HG03432 (cell line): ENCODE data around the gene SGPL1.

ENCODE experiments used
- ATAC-seq: cut with Tn5 transposase; IDR thresholded peaks from one replicate; pipeline ENCODE4 v1.9.1; 2021; ENCODE audit warnings: mild to moderate bottlenecking, moderate library complexity; ENCODE audit not compliant: unreplicated experiment

The SGPL1 gene

GRCh38 chr10:70807556-70807955 lies 8.2 kb upstream of the SGPL1 start:
- no peak for ATAC-seq

DNA sequence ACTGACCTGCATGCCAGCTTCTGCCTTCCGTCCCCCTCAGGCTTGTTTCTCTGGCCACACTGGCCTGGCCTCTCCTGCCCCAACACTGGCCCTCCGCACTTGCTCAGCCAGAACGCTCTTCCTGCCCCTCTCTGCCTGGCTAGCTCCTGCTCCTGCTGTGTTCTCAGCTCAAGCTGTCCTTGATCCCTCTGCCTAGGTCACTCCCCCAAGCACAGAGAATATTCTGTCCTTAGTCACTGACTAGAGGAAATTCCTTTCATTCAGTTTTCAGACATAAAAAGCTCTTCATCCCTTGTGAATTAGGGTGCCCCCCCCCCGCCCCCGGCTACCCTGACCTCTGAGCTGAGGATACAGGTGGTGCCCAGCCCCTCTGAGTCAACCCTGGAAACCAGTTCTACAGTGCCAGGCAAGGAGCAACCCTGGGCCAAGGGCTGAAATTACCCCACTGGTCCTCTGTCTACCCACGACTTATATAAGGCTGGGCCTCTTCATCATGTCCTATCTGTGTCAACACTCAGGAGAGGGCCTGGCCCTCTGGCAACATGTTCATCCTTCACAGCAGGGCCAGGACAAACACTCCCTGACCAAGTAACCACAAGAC lies 6.6 kb upstream of the SGPL1 start:
- ATAC-seq: no peak

DNA sequence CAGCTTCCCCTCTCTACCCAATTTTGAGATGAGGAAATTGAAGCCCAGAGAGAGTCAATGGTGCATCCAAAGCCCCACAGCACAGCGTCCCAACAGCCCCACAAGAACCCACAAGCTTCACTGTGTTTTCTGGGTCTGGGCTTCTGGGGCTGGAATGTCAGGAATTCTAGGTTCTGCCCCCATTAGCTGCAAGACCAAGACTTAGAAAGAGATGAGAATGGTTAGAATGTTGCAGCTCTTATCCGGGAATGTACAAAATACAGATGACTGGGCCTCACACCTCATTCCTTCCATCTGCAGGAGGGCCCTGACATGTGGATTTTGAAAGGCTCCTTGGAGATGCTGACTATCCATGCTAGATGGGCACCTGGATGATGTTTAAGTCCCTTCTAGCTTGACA lies 6.0 kb upstream of the SGPL1 start:
- ATAC-seq: no peak

- ATAC-seq: no peak
Measured at GRCh38 chr10:70810967-70811366, 4.8 kb upstream of the SGPL1 start.

GRCh38 chr10:70811881-70812280 lies 3.9 kb upstream of the SGPL1 start:
- ATAC-seq: no peak

DNA sequence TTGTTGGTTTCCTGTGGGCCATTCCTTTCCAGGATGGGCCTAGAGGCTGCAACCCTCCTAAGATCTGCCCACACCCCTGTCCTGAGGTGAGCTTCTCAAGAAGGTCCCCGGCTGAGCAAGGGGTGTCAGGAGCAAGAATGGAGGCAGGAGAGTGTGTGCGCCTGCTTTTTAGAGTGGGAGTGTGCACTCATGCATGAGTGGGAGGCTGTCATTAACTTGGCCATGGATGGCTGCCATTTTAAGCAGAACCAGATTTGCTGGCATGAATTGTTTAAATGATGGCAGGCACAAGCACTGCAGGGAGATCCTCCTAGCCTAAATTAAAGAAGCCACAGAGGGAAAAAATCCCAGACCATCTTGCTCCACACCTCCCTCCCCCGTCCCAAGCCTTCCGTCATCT lies 2.9 kb upstream of the SGPL1 start:
- ATAC-seq: no peak

- no peak for ATAC-seq
Measured at GRCh38 chr10:70814126-70814525, 1.6 kb upstream of the SGPL1 start.

GRCh38 chr10:70816220-70816894 lies 609 bp downstream of the SGPL1 start:
- peak; percentile 59 for ATAC-seq

DNA sequence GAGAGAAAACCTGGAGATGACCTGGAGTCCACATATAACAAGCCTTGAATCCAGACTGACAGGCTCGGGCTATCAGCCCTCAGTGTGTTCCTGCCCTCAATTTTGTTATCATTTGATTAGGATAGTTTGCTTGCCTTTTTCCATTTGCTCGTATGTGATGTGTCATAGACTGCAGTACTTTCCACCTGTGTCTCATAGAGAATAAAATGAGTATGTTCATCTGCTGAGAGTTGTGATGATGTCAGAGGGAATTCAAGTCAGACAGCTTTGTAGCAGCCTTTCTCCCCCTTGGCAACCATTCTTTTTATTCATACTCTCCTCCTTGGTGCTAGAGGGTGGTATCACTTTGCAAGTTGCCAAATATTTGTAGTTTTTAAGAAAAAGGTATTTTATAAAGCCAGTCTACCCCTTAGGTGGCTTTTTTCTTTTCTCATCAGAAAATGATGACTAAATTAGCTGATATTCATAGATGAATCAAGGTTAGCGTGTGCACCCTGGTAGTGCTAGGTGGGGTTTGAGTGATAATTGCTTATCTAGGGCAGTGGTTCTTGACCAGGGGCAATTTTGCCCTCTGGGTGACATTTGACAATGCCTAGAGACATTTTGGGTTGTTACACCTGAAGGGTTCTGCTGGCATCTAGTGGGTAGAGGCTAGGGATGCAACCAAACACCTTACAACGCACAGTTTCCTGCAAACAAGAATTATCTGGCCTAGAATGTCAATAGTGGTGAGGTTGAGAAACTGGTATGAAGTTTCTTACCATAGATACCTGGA lies 5.4 kb downstream of the SGPL1 start:
- no peak for ATAC-seq

- no peak for ATAC-seq
Measured at GRCh38 chr10:70822076-70822820, 6.5 kb downstream of the SGPL1 start.

DNA sequence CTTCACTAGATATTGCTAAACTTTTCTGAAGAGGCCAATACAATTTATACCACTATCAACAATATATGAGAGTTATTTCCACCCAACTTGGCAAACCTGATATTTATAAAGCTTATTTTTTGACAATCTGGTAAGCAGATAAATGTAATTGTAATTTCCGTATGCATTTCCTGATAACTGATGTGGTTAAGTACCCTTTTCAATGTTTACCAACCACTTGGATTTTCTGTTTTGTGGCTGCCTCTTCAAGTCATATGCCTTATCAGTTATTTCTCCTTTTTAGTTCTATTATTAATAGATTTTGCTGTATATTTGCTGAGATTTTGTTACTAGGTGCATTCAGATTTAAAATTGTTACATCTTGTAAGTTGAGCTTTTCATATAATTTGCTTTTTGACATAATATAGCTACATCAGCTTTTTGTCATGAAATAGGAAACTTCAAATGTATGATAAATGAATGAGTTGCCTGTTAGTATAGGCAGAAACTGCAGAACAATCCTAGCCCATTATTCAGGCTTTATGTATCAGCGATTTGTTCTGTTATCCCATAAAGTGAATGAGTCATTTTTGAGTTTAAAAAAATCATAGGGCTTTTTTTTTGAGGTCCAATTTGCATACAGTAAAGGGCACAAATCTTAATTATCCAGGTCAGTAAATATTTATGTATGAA lies 11.5 kb downstream of the SGPL1 start:
- no peak for ATAC-seq

GRCh38 chr10:70828923-70829322 lies 13.2 kb downstream of the SGPL1 start:
- no peak for ATAC-seq

DNA sequence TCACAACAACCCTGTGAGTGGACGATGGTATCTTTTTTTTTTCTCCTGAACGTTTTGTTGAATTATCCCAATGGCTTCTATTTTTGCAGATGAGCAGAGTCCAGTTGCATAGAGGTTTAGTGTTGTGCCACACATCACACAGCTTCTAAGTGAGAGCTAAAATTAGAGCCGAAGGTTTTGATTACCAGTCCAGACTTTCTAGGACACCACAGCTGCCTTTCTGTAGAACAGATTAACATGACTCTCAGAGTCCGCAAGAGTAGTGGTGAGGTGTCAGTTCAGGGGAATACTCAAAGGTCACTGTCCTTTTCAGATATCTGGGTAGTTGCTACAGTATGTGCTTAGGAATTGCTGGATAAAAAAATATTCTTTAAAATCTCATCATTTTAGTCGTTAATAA lies 13.8 kb downstream of the SGPL1 start:
- no peak for ATAC-seq

- ATAC-seq: no peak
Measured at GRCh38 chr10:70830164-70830563, 14.4 kb downstream of the SGPL1 start.

DNA sequence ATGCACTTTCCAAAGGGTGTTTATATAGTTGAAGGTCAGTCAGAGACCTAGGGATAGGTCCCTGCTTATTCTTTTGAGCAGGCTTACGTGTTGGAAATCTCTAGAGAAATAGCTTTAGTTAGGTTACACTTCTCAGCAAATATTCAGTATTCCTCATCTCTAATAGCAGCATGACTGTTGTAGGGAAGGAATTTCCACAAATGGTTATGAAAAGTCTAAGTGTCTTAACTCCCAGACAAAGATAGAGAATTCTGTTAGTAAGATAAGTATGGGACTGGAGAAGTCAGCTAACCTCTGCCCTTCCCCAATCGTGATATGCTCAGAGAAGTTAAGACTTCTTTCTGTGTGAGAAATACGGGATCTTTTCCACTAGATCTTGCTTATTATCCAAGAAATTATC lies 16.5 kb downstream of the SGPL1 start:
- no peak for ATAC-seq

DNA sequence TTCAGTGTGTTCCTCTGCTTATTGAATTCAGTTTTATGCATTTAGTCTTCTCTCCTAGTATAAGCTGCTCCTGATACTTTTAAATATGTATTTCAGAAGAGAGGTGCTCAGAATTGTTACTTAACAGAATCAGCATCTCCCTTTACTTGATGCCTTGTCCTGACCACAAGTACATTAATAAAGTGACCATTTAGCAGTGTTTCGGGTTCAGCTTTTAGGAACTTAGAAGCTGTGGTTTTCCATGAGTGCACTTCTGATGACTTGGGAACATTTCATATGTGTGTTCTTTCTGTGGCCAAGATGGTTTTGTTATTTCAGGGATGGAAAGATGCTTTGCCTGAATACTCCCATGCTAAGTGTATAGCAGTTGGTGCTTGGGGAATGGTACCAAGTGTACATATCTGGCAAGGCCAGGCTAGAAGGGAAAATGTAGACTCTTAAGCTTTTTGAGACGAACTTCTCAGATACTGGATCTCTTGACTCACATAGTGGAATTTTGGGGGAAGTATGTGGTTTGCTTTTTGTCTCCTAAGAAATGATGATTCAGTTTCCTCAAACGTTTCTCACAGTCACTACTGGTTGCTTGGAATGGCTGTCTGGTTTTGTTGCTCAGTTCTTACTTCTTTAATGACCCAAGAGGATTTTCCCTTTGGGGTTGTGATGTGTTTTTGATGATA lies 17.2 kb downstream of the SGPL1 start:
- ATAC-seq: no peak

- ATAC-seq: no peak
Measured at GRCh38 chr10:70833601-70834000, 17.9 kb downstream of the SGPL1 start.

- ATAC-seq: no peak
Measured at GRCh38 chr10:70834021-70834420, 18.3 kb downstream of the SGPL1 start.

DNA sequence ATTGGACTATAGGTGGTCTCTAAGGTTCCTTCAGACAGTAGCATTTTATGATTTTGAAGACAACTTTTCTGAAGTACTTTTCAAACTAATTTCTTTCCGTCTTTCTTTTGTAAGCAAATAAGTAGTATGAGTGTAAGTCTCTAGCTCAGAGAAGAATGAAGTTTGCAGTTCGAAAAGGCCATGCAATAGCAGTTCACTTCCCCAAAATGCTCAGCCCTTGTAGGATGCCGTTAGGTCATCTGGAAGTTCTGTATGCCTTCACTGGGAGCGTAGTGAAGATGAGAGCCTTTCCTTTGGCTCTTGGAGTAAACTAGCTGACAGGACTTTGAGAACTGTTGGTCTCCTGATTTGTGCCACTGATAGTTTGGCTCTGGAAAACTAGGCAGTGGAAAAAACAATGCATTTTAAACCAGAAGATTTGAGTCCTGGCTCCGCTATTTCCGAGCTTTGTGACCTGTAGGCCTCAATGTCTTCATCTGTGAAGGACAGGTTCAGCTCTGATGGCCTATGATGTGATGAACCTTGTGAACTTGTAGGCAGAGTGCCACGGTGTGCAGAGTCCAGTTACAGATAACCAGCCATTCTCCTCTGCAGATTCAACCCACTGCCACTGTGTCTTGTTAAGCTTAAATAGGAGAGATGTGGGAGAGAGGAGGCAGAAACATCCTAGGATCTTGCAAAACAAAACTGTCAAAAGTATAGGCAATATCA lies 18.8 kb downstream of the SGPL1 start:
- ATAC-seq: no peak

DNA sequence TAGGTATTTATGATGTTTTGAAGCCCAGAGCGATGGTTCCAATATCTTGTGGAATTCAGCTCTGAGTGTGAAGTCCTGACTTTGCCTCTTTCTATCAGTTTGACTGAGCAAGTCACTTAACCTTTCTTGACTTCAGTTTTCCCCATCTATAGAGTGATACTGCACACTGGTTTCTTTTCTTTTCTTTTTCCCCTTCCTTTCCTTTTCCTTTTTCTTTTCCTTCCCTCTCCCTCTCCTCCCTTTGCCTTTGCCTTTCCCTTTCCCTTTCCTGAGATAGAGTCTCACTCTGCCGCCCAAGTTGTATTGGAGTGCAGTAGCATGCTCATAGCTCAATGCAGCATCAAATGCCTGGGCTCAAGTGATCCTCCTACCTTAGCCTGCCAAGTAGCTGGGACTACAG lies 20.6 kb downstream of the SGPL1 start:
- no peak for ATAC-seq
